Central memory CD8-positive, alpha-beta T cell (primary cell): Measurements from ENCODE around the gene CHD5.

Experiments used
- ATAC-seq: fragments of 150-1000 bp; cut with Tn5 transposase; replicated peaks from 2 replicates; pipeline ENCODE4 v1.10.0; 2022; ENCODE audit warnings: mild to moderate bottlenecking, moderate FRiP score, moderate number of reproducible peaks; ENCODE audit not compliant: poor library complexity, severe bottlenecking; ENCODE audit errors: extremely low read depth
- DNase-seq, 2 donors: peaks; one replicate each; pipeline ENCODE4 v3.0.0; 2021; ENCODE audit warnings: low spot score in 2 of 2
- H3K27ac Mint-ChIP-seq: one replicate; pipeline ENCODE4 v1.8.0; 2022; ENCODE audit warnings: low read depth, mild to moderate bottlenecking, moderate library complexity, mixed read lengths
- H3K27me3 Mint-ChIP-seq: one replicate; pipeline ENCODE4 v1.8.0; 2022; ENCODE audit warnings: mixed read lengths
- H3K36me3 Mint-ChIP-seq: one replicate; pipeline ENCODE4 v1.8.0; 2022; ENCODE audit warnings: mild to moderate bottlenecking, moderate library complexity, mixed read lengths; ENCODE audit not compliant: insufficient read depth
- H3K4me1 Mint-ChIP-seq: one replicate; pipeline ENCODE4 v1.8.0; 2022; ENCODE audit warnings: mixed read lengths
- H3K4me3 Mint-ChIP-seq: one replicate; pipeline ENCODE4 v1.8.0; 2022; ENCODE audit warnings: mild to moderate bottlenecking, moderate library complexity, mixed read lengths
- H3K9me3 Mint-ChIP-seq: one replicate; pipeline ENCODE4 v1.8.0; 2022; ENCODE audit warnings: mixed read lengths

The CHD5 gene

DNA sequence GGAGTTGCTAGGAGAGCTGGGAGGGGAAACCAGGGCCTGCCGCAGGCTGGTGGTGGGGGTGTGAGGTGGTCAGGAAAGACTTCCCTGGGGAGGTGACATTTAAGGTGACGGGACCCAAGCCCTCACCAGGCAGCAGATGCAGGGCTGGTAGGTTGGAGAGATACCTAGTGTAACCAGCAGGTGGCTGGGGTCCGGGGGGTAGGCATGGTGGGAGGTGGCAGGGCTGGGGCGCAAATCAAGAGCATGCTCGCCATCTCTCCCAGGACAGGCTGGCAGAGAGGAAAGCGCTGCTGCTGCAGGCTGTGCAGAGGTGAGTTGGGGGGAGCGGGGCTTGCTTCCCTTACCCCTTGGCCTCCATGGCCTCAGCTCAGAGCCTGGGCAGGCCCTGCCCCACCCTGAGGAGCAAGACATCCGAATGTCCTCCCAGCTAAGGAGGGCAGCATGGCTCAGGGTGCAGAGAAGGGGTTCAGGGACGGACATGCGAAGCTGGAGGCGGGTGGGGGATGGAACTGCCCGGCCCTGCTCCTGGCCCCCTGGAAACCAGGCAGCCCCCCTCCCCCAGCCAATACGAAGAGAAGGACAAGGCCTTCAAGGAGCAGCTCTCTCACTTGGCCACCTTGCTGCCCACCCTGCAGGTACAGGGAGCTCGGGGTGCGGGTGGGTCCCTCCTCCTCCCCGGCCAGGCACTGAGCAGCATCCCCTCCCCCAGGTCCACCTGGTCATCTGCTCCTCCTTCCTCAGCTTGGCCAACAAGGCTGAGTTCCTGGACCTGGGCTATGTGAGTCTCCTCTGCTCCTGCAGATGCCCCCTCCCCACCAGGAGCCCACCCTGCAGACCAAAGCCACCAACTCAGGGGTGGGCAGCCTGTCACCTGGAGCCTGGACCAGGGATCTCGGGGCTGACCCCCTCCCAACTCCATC, 29.8 kb upstream of the CHD5 start:
- Mint-ChIP-seq H3K27ac (no peak overlapping the region), H3K36me3 (peaks cover 3% of the 10 kb centered on the region), H3K9me3 (no peaks in the 10 kb centered on the region), H3K27me3 (peaks cover 18% of the 10 kb centered on the region), H3K4me3 (peak overlapping the region; percentile 13), H3K4me1 (peaks cover 5% of the 10 kb centered on the region)
- no peak for ATAC-seq
- no peak for DNase-seq

GRCh38 chr1:6208723-6209660, 28.9 kb upstream of the CHD5 start:
- H3K4me3 Mint-ChIP-seq = peak overlapping the region; percentile 36
- ATAC-seq (peak; percentile 31), DNase-seq (no peak)
- no peak overlapping the region for H3K27ac Mint-ChIP-seq
- peaks cover 3% of the 10 kb centered on the region for H3K36me3 Mint-ChIP-seq
- H3K27me3 Mint-ChIP-seq = peaks cover 18% of the 10 kb centered on the region
- H3K9me3 Mint-ChIP-seq = no peaks in the 10 kb centered on the region
- H3K4me1 Mint-ChIP-seq = peaks cover 5% of the 10 kb centered on the region

- Mint-ChIP-seq H3K27me3 (peaks cover 18% of the 10 kb centered on the region), H3K9me3 (no peaks in the 10 kb centered on the region), H3K4me1 (peaks cover 5% of the 10 kb centered on the region), H3K27ac (no peak overlapping the region), H3K36me3 (peaks cover 3% of the 10 kb centered on the region), H3K4me3 (no peak overlapping the region)
- DNase-seq = no peak
- no peak for ATAC-seq
Measured at GRCh38 chr1:6207921-6208320, 27.8 kb upstream of the CHD5 start.

- Mint-ChIP-seq H3K27ac (no peak overlapping the region), H3K9me3 (no peaks in the 10 kb centered on the region), H3K27me3 (peaks cover 18% of the 10 kb centered on the region), H3K36me3 (peaks cover 3% of the 10 kb centered on the region), H3K4me3 (peak overlapping the region; percentile 63), H3K4me1 (peaks cover 5% of the 10 kb centered on the region)
- ATAC-seq (no peak), DNase-seq (no peak)
Measured at GRCh38 chr1:6207075-6207885, 27.2 kb upstream of the CHD5 start.

DNA sequence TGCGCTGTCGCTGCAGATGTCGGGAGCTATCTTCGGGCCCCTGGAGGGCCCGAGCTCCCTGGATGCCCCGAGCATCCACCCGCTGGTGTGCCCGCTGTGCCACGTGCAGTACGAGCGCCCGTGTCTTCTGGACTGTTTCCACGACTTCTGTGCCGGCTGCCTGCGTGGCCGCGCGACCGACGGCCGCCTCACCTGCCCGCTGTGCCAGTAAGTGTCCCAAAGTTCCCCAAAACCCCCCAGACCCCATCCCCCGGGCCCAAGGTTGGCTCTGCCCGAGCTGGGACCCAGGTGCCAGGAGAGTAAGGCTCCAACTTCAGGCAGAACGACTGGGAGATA, 26.4 kb upstream of the CHD5 start:
- H3K27me3 Mint-ChIP-seq = peaks cover 18% of the 10 kb centered on the region
- H3K36me3 Mint-ChIP-seq = peaks cover 3% of the 10 kb centered on the region
- no peak overlapping the region for H3K27ac Mint-ChIP-seq
- H3K4me1 Mint-ChIP-seq = peaks cover 5% of the 10 kb centered on the region
- DNase-seq = no peak
- no peak for ATAC-seq
- no peaks in the 10 kb centered on the region for H3K9me3 Mint-ChIP-seq
- H3K4me3 Mint-ChIP-seq = peak overlapping the region; percentile 63

DNA sequence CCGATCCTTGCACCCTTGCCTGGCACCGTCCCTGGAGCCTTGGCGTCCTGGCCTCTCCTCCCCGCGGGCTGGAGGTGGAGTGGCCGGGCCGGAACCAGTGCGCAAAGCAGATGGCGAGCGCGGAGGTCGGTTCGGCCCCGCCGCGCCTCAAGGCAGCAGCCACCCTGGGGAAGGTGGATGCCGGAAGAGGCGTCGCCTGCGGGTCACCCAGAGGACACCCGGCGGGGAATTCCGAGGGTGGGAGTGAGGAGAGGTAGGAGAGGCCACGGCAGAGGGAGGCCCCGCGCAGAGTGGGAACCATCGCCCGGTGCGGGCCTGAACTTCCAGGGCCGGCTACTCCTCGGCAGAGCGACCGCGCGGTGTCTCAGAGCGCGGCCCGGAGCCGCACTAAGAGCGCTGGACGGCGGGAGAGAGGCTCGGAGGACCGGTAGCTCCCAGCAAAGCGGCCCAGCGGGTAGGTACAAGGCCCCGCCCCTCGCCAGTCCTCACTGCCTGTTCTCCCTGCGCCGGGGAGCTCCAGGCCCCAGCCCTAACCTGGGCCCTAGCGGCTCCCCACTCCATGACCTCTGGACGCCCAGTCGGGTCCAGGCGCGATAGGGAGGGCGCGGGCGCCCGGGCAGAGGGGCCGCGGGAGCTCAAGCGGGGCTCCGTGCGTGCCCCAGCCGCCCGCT, 25.9 kb upstream of the CHD5 start, which contains the start of gene RNF207:
TSS of gene RNF207 (plus strand) at position 271 of the 671 bp plus-strand sequence. CDS start 417 bp downstream, outside the sequence.
- Mint-ChIP-seq H3K27ac (no peak within 1 kb of the TSS), H3K27me3 (peaks cover 18% of the 10 kb centered on the region), H3K4me3 (peak within 1 kb of the TSS; percentile 63), H3K9me3 (no peaks in the 10 kb centered on the region), H3K36me3 (peaks cover 3% of the 10 kb centered on the region), H3K4me1 (peaks cover 8% of the 10 kb centered on the region)
- peak; percentile 80 for ATAC-seq
- DNase-seq = peak in 1 of 2 donors; percentile 25

DNA sequence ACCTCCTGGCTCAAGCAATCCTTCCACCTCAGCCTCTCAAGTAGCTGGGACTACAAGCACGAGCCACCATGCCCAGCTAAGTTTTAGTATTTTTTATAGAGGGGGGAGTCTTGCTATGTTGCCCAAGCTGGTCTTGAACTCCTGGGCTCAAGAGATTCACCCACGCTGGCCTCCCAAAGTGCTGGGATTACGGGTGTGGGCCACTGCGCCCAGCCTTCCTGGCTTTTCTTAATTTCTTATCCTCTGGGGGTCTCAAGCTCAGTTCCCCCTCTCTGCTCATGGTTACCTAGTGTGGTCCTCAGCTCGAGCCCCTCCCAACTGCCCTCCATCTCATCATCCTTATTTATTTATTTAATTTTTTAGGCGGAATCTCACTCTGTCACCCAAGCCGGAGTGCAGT, 22.1 kb upstream of the CHD5 start:
- DNase-seq (no peak), ATAC-seq (no peak)
- H3K36me3 Mint-ChIP-seq = peaks cover 17% of the 10 kb centered on the region
- peaks cover 8% of the 10 kb centered on the region for H3K27me3 Mint-ChIP-seq
- peak overlapping the region; percentile 55 for H3K27ac Mint-ChIP-seq
- peaks cover 42% of the 10 kb centered on the region for H3K4me1 Mint-ChIP-seq
- H3K4me3 Mint-ChIP-seq = no peak overlapping the region
- H3K9me3 Mint-ChIP-seq = no peaks in the 10 kb centered on the region

DNA sequence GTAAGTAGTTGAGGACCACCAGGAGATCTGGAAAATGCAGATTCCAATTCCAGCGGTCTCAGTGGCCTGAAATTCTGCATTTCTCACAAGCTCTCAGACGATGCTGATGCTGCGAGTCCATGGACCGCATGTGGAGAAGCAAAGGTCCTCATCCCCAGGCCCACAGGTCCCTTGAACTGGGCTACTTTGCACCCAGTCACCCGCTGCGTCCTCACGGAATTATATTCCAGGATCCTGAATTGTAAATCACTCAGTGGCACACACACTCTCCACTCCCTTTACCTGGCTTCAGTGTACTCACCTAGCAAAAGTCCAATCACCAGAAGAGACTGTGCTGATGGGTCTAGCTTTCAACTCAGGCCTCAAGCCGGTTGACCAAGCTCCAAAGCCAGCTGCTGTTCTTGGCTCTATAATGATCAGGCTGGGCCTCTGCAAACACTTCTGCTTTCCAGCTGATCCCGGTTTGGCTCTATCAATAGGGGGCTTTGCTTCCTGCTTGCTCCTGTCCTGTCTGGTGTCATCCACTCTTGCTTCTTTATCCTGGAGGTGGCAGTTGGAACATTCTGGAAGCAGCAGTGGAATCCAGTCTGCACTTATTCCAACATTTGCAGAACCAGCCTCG, 20.2 kb upstream of the CHD5 start:
- Mint-ChIP-seq H3K4me1 (peaks cover 51% of the 10 kb centered on the region), H3K9me3 (no peaks in the 10 kb centered on the region), H3K36me3 (peaks cover 30% of the 10 kb centered on the region), H3K27ac (peak overlapping the region; percentile 95), H3K4me3 (peak overlapping the region; percentile 89), H3K27me3 (no peaks in the 10 kb centered on the region)
- ATAC-seq (no peak), DNase-seq (no peak)

- no peaks in the 10 kb centered on the region for H3K27me3 Mint-ChIP-seq
- H3K4me1 Mint-ChIP-seq = peaks cover 51% of the 10 kb centered on the region
- H3K9me3 Mint-ChIP-seq = no peaks in the 10 kb centered on the region
- DNase-seq (peak; percentile 88 to 94), ATAC-seq (peak; percentile 99)
- H3K27ac Mint-ChIP-seq = peak within 1 kb of the TSS; percentile 95
- H3K36me3 Mint-ChIP-seq = peaks cover 36% of the 10 kb centered on the region
- peak within 1 kb of the TSS; percentile 89 for H3K4me3 Mint-ChIP-seq
Measured at GRCh38 chr1:6199298-6200187, 19.4 kb upstream of the CHD5 start, which contains the start of gene RPL22. TSS of gene RPL22 (minus strand) at chr1:6199595. CDS start at chr1:6199573, 22 bp downstream.

DNA sequence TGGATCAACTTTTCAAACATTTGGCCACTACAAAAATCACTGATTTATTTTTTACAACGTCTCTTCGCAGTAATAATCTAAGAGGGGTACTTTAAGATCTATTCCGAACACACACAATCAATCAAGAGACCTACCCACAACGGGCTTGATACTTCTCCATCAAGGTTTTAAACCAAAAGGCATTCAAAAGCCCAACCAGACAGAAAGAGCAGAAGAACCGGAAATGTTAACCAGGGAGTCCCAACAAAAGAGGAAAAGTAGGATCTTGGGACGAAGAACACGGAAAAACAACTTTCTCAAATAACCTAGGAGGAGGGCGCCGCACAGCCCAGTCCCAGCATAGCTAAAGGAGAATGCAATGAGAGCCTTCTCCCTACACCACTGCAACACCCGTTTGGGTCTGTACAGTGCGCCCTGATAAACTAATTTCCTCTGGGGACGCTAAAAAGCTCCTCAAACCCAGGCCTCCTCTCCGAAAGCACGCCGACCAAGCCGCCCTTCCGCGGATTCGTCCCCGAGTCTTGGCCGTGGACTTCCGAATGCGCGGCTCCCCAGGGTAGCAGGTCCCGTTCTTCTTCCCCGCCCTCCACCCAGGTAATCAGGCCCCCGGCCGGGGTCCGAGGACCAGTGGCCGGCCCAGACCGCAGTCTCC, 18.7 kb upstream of the CHD5 start:
- DNase-seq (no peak), ATAC-seq (peak; percentile 18)
- Mint-ChIP-seq H3K9me3 (no peaks in the 10 kb centered on the region), H3K4me3 (peak overlapping the region; percentile 89), H3K27ac (peak overlapping the region; percentile 95), H3K4me1 (peaks cover 51% of the 10 kb centered on the region), H3K27me3 (no peaks in the 10 kb centered on the region), H3K36me3 (peaks cover 41% of the 10 kb centered on the region)
